GM21529 (cell line): ENCODE measurements around the gene APPBP2.
"Not testable (repeated sequence)": the region's sequence is repeated elsewhere in the genome, so short reads cannot be mapped to it uniquely, and the experiment has no call there.

Experiments
- ATAC-seq: cut with Tn5 transposase; IDR thresholded peaks from one replicate; pipeline ENCODE4 v1.9.1; 2021; ENCODE audit not compliant: unreplicated experiment

The APPBP2 gene

GRCh38 chr17:60436676-60437075 lies 89.4 kb downstream of the APPBP2 start:
- ATAC-seq: no peak

DNA sequence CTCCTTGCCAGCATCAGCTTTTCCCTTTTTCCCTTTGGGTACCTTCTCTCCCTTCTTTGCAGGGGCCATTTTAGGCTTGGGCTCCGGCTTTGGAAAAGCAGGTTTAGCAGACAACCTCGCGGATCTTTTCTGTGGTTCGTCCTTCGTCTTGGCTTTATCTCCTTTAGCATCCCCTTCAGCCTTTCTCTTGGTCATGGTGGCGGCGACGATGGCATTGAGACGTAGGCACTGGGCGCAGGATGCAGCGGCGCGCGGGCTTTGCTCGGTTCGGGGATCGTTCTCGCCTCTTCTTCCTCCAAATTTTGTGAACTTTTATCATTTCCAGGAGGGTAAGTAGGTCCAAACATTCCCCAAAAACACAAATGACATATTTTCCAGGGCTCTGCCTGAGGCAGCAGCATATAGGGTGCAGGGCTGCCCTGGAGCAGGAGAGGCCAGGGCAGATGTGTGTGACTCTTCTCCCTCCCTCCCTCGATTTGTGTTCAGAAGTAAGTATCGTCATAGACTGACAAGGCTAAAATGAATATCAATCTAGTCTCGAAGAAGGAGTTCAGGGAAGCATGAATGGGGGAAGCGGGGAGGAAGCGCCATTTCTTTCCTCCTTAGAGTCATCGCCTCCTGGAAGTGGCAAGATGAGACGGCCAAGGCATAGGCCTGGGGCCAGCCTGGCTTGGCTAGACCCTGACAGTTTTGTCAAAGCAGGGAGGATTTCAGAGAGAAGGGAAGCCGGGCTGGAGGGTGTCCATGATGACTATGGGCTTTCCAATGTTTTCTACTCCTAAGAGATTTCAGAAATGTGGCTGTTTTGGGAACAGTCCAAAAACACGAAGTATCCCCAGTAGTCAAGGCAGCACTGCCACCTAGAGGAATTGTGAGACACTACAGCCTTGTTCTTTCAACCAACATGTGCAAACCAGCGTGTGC lies 90.5 kb downstream of the APPBP2 start:
- no peak for ATAC-seq

DNA sequence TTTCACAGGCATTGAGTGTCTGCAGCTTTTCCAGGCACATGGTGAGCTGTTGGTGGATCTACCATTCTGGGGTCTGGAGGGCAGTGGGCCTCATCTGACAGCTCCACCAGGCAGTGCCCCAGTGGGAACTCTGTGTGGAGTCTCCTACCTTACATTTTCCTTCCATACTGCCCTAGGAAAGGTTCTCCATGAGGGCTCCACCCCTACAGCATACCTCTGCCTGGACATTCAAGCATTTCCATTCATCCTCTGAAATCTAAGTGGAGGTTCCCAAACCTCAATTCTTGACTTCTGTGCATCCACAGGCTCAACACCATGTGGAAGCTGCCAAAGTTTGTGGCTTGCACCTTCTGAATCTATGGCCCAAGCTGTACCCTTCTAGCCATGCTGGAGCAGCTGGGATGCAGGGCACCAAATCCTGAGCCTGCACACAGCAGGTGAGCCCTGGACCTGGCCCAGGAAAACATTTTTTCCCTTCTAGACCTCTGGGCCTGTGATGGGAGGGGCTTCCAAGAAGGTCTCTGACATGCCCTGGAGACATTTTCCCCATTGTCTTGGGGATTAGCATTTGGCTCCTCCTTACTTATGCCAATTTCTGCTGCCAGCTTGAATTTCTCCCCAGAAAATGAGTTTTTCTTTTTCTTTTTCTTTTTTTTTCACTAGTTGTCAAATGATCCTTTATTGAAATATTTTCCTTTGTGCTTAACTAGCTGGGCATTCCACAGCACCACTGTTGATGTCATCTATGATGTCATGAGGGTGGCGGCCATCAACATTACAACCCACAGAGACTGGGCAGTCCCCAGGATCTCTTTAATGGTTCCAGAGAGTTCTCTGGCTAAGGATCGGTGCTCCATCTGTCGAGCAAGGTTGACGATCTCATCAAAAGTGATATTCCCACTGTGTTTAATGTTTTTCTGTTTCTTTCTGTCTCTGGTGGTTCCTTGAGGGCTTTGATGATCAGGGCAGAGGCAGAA lies 92.7 kb downstream of the APPBP2 start:
- ATAC-seq: not testable (repeated sequence)

DNA sequence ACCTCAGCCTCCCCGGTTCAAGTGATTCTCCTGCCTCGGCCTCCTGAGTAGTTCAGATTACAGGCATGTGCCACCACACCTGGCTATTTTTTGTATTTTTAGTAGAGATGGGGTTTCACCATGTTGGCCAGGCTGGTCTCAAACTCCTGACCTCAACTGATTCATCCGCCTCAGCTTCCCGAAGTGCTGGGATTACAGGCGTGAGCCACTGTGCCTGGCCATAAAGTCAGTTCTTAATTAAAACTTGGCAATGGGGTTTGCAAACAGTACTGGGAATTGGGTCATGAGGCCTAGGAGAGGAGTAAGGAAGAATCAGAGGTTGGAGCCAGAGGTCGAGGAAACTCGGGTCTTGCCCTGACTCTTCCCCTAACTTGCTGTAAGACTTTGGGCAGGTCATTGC lies 95.5 kb downstream of the APPBP2 start:
- ATAC-seq: not testable (repeated sequence)

- ATAC-seq: not testable (repeated sequence)
Measured at GRCh38 chr17:60428491-60428890, 97.6 kb downstream of the APPBP2 start.

- ATAC-seq: no peak
Measured at GRCh38 chr17:60426596-60426995, 99.4 kb downstream of the APPBP2 start.

DNA sequence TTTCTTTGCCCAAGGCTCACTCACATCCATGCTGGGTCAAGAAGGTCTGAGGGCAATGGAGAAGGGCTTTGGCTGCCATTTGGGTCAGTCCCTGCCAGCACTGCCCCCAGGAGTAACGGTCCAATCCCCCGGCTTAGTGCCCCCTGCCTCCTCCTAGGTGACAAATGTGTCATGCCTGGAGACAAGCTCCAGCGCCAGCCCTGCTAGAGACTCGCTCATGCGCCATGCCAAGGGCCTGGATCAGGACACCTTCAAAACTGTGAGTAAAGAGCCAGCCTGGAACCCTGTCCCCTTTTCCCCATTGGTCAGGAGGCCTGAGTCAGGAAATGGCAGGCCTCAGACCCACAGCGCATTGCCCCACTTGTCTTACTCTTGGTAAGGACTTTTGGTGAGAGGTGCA lies 100.4 kb downstream of the APPBP2 start:
- ATAC-seq: no peak

- no peak for ATAC-seq
Measured at GRCh38 chr17:60423865-60424264, 102.2 kb downstream of the APPBP2 start.

GRCh38 chr17:60422162-60422665 lies 103.8 kb downstream of the APPBP2 start, which contains the start of gene CHCT1:
CHCT1 (plus strand) TSS chr17:60422489; CDS start chr17:60422593, 104 bp downstream.
- no peak for ATAC-seq

DNA sequence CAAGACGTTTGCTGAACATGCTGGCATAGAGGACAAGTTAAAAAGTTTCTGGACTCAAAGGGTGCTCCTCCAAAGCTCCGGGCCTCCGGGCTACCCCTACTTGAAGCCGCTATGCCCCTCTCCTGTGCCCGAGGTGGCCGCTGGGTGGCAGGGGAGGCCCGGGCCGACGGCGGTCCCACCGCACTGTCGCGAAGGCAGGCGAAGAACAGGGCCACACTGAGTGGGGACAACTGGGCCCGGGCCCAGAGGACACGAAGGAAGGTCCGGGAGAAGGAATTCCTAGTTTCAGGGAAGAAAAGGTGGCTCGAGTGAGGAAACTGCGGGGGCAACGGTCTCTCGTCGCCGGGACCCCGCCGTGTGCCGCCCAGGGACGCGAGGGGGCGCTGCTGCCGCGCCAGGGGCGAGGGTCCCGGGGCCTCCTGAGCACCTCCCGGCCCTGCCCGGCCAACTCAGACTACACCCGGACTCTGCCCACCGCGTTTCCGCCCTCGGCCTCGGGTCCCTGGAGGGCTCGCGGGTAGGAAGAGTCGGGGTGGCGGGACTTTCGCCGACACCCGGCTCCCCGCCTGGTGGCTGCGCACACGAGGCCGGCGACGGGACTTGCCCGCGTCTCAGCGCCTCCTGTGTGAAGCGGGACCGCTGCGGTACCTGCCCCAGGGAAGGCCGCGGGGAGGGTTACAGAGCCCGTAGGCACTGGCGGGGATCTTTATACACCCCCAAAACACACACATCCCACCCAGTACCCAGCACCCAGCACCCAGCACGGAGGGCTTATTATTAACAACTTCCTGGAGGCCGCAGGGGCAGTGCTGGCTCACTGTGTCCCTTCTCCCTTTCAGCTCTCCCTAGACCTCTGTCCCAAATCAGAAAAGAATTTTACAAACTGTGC lies 104.5 kb downstream of the APPBP2 start:
- ATAC-seq: peak; percentile 90

DNA sequence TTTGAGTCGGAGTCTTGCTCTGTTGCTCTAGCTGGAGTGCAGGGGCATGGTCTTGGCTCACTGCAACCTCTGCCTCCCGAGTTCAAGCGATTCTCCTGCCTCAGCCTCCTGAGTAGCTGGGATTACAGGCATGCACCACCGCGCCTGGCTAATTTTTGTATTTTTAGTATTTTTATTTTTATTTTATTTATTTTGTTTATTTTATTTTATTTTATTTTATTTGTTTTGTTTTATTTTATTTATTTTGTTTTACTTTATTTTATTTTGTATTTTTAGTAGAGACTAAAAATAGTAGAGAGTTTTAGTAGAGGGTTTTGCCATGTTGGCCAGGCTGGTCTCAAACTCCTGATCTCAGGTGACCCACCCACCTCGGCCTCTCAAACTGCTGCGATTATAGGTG lies 106.2 kb downstream of the APPBP2 start:
- ATAC-seq: not testable (repeated sequence)

DNA sequence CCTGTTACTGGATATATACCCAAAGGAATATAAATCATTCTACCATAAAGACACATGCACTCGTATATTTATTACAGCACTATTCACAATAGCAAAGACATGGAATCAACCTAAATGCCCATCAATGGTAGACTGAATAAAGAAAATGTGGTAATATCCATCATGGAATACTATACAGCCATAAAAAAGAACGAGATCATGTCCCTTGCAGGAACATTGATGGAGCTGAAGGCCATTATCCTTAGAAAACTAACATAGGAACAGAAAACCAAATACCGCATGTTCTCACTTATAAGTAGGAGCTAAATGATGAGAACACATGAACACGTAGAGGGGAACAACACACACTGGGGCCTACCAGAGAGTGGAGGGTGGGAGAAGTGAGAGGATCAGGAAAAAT lies 107.0 kb downstream of the APPBP2 start:
- ATAC-seq: not testable (repeated sequence)

DNA sequence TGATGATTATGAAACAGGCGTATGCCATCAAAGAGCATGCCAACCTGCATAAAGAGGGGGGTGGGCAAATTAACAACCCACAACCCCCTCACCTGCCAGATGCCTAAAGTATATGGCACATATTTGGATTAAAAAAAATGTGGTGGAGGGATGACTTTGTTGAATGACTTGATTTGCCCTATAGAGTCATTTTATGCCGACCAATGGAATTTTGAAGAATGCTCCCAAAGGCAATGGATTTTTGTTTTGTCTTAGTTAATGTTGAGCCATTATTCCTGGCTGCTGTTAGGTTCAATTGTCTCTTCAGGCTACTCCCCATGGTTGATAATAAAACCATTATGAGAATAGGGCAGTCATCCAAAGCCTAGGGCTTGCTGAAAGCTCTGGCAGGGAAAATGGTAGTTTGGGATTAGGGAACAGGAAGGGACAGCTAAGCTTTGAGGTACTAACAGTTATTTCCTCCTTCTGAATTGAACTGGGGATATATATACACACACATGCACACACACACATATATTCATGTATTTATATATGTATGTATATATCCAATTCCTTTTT lies 109.6 kb downstream of the APPBP2 start:
- ATAC-seq: no peak

DNA sequence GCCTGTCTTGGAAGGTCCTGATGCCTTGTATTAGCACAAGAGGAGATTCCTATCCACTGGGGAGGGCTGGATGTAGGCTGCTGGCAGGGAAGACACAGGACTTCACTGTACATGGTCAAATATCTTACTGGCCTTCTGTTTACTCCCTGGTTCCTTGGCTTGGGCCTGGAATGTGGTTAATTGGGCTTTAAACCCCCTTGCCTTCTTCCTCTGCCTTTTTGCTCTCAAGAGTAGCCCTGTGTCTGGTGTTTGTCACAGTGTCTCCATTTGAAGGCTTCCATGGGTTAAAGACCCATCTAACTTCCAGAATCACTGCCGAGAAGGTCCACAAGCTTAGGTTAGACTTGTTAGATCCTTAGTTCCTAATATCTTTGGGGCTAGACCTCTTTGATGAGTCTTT lies 110.9 kb downstream of the APPBP2 start:
- no peak for ATAC-seq

- no peak for ATAC-seq
Measured at GRCh38 chr17:60412701-60413100, 113.3 kb downstream of the APPBP2 start.

- ATAC-seq: no peak
Measured at GRCh38 chr17:60410001-60410400, 116.0 kb downstream of the APPBP2 start.

- no peak for ATAC-seq
Measured at GRCh38 chr17:60406887-60407286, 119.2 kb downstream of the APPBP2 start.

DNA sequence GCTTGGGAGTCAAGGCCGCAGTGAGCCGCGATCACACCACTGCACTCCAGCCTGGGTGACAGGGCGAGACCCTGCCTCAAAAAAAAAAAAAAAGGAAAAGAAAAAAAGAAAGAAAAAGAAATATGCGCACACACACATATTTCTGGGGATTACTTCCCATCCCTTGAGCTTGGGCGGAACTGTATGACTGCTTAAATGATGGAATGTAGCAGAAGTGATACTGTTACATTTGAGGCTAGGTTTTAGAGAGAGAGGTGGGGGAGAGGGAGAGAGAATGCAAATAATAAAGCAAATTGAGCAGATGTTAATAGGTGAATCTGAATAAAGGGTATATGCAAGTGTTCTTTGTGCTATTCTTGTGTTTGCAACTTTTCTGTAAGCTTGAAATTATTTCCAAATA lies 122.1 kb downstream of the APPBP2 start:
- ATAC-seq: no peak

GRCh38 chr17:60403523-60403810 lies 122.6 kb downstream of the APPBP2 start:
- ATAC-seq: no peak

- no peak for ATAC-seq
Measured at GRCh38 chr17:60401819-60402218, 124.2 kb downstream of the APPBP2 start.
